ENCODE measurements around the gene KIF16B.
"Not testable (repeated sequence)": the region's sequence is repeated elsewhere in the genome, so short reads cannot be mapped to it uniquely, and the experiment has no call there.

KIF16B gene

DNA sequence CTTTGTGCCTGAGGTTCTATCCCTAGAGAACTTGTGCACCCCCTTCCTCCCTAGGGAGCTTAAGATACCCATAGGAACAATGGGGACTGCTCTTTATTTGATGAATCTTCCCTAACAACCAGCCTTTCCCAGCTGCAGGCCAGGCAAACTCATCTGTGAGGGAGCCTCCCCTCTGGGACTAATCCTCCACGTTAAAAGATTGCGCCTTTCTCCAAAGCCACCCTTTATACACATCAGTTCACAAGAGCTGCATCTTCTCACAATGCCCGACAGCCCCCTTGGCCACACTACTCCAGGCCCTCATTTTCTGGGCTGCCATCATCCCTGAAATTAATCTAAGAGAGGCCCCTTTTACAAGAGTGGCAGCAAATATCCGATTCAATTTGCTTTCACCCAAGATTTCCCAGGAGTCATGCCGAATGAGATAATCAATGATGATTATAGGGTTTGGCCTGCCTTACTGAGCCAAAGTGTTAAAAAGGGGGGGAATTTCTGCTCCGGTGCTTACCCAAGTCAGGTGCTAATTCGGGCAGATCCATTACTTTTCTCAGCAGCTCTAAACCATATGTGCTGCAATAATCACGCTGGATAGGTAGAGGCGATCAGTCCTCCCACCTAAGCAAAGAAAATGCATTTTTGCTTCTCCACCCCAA is 336.5 kb downstream of the KIF16B start:
- DNase-seq: no peak

DNA sequence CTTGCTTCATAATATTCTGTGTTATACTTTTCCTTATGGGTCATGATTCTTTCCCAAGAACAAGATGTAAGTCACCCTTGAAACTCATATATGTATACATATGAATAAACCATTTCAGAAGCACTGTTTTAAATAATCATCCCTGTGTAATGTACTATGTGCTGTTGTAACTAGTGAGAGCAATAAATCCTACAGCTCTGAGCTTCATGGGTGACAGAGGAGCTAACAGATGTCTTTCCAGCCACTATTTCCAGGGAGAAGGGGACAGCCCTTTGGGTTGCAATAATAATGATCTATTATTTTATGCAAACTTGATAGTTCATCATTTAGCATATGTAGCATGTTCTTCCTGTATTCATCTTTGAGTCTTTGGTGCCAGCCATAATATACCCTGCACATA is 342.8 kb downstream of the KIF16B start:
- DNase-seq: no peak

DNA sequence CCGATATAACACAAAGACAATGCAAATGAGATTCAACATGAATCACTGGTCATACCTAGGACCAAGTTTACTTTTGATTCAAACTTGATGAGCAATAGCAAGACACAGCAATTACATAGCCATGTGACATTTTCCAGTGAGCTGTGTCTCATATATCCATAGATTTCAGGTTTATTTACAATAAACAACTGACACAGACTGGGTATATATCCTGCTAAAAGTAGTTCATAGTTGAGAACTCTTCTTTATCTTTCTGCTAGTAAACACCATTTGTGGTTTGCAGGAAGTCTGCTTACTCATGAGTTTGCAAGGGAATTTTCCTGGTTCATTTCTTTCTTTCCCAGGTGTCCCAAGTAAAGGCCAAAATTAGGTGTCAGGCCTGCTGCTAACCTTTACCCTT is 343.4 kb downstream of the KIF16B start:
- DNase-seq: no peak

DNA sequence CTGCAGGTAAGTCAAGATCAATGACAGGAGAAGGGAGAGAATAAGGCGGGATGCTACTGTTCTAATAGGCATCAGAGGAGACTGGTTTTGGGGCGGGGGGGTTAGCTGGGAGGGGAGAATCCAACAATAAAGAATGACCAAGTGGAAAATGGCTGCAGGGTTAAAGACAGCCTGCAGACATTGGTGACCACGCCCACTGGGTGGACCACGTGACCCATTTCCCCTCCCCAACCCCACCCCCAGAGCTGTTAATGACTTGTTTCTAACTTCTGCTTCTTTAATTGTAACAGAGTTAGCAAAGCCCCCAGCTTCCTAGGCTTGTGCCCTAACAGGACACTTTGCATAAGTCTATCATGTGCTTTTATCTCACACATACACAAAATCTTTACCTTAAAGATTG is 344.5 kb downstream of the KIF16B start:
- DNase-seq: no peak

DNA sequence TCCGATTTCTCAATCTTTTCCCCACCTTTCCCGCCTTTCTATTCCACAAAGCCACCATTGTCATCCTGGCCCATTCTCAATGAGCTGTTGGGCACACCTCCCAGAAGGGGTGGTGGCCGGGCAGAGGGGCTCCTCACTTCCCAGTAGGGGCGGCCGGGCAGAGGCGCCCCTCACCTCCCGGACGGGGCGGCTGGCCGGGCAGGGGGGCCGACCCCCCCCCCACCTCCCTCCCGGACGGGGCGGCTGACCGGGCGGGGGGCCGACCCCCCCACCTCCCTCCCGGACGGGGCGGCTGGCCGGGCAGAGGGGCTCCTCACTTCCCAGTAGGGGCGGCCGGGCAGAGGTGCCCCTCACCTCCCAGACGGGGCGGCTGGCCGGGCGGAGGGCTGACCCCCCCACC is 346.3 kb downstream of the KIF16B start:
- not testable (repeated sequence) for DNase-seq

DNA sequence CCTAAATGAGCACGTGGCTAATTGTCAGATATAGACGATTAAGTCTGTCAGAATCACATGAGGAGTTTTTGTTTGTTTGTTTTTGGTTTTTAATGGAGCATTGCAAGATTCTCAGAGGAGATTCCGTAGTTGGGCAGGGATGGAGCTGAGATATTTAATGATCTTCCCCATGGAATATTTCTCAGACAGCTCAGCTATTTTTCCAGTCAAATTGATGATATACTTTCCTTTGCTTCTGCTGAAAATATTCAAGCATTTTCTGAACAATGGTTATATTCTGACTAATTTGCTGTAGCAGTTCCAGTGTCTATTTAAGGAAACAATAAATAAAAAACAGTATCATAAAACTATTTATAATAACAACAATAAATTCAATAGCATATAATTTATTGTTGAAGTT is 348.4 kb downstream of the KIF16B start:
- no peak for DNase-seq

DNA sequence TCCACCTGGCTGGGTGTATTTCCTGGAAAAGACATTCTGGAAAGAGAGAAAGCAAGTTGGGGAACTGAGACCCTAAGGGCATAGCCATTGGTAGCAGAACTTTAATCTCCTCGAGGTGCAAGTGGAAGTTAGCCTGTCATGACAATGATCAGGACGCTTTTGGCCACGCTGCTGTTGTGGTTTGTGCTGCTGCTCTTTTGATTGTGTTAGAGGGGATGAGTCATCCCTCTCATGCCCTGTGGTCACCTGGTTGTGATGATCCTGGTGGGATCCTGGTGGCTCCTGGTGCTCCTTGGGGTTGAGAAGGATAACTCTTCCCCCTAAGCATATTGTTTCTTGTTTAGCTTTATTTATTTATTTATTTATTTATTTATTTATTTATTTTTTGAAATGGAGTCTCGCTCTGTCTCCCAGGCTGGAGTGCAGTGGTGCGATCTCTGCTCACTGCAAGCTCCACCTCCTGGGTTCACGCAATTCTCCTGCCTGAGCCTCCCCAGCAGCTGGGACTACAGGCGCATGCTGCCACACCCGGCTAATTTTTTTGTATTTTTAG is 350.3 kb downstream of the KIF16B start:
- no peak for DNase-seq

Measured in stimulated activated CD4-positive, alpha-beta T cell treated with anti-CD3 and anti-CD28 coated beads, Interleukin-4, amount 100 ng/mL, for 4 hours (primary cell).